Liver (tissue), 9 donors: ENCODE measurements around the gene ZNF577. TPM values are rescaled to one million over a fixed set of nuclear protein-coding genes. Genes with fewer than 3 reads are reported as not detected.

Experiments used
- DNase-seq: peaks from one replicate; pipeline ENCODE4 v3.0.0-alpha.2; 2017; ENCODE audit warnings: low spot score
- H3K27ac ChIP-seq, 2 donors: one replicate each; pipeline ENCODE4 v1.7.0; 2013; ENCODE audit warnings: inconsistent platforms in 2 of 2, low read length in 2 of 2, control low read depth in 1 of 2, low read depth in 1 of 2, mild to moderate bottlenecking in 1 of 2
- H3K27me3 ChIP-seq, 4 donors: one replicate each; pipeline versions ENCODE4 v1.6.1 to v1.7.0; 2013; ENCODE audit warnings: low read length in 3 of 4, inconsistent platforms in 1 of 4, mild to moderate bottlenecking in 1 of 4, moderate library complexity in 1 of 4; ENCODE audit not compliant: control insufficient read depth in 4 of 4, insufficient read depth in 4 of 4
- H3K36me3 ChIP-seq, 4 donors: one replicate each; pipeline versions ENCODE4 v1.6.1 to v1.7.0; 2013; ENCODE audit warnings: low read length in 3 of 4, mild to moderate bottlenecking in 3 of 4, low read depth in 1 of 4, moderate library complexity in 1 of 4; ENCODE audit not compliant: control insufficient read depth in 4 of 4, insufficient read depth in 3 of 4
- H3K4me1 ChIP-seq, 4 donors: one replicate each; pipeline versions ENCODE4 v1.6.1 to v1.7.0; 2013; ENCODE audit warnings: low read length in 3 of 4, mild to moderate bottlenecking in 3 of 4, moderate library complexity in 1 of 4; ENCODE audit not compliant: control insufficient read depth in 4 of 4, insufficient read depth in 4 of 4
- H3K4me3 ChIP-seq, 3 donors: one replicate each; pipeline versions ENCODE4 v1.6.1 to v1.7.0; 2013; ENCODE audit warnings: low read length in 3 of 3, control low read depth in 1 of 3, low read depth in 1 of 3, mild to moderate bottlenecking in 1 of 3
- H3K9ac ChIP-seq, 2 donors: one replicate each; pipeline ENCODE4 v1.7.0; 2013; ENCODE audit warnings: low read length in 2 of 2, mild to moderate bottlenecking in 2 of 2, moderate library complexity in 2 of 2, control low read depth in 1 of 2, low read depth in 1 of 2
- H3K9me3 ChIP-seq, 4 donors: one replicate each; pipeline versions ENCODE4 v1.6.1 to v1.7.0; 2013; ENCODE audit warnings: low read length in 3 of 4; ENCODE audit not compliant: control insufficient read depth in 4 of 4
- ATF3 ChIP-seq: IDR thresholded peaks from 2 replicates; pipeline ENCODE4 v1.6.1; 2016; ENCODE audit warnings: antibody characterized with exemption
- CTCF ChIP-seq: fragments of 150-350 bp; IDR thresholded peaks from 2 replicates; pipeline ENCODE4 v1.5.1; 2017; ENCODE audit warnings: improper control_type of control experiment, low read depth, low read length; ENCODE audit not compliant: missing input control
- EGR1 ChIP-seq, 2 donors: IDR thresholded peaks; 2 replicates each; pipeline ENCODE4 v1.6.1; 2016 to 2018; ENCODE audit warnings: antibody characterized with exemption in 2 of 2, low read depth in 2 of 2
- FOXA1 ChIP-seq: IDR thresholded peaks from 2 replicates; pipeline ENCODE4 v1.6.1; 2016; ENCODE audit warnings: antibody characterized with exemption
- FOXA2 ChIP-seq: IDR thresholded peaks from 2 replicates; pipeline ENCODE4 v1.6.1; 2016; ENCODE audit warnings: antibody characterized with exemption
- GABPA ChIP-seq, 2 donors: IDR thresholded peaks in 1 of 2; conservative IDR thresholded peaks in 1 of 2; 2 replicates each; pipeline ENCODE4 v1.6.1; 2016; ENCODE audit warnings: antibody characterized with exemption in 2 of 2, mild to moderate bottlenecking in 1 of 2, moderate library complexity in 1 of 2
- HNF4A ChIP-seq, 2 donors: conservative IDR thresholded peaks; 2 replicates each; pipeline ENCODE4 v1.6.1; 2016; ENCODE audit warnings: antibody characterized with exemption in 2 of 2, mild to moderate bottlenecking in 2 of 2
- HNF4G ChIP-seq: IDR thresholded peaks from 2 replicates; pipeline ENCODE4 v1.6.1; 2016; ENCODE audit warnings: antibody characterized with exemption
- JUND ChIP-seq, 2 donors: IDR thresholded peaks; 2 replicates each; pipeline ENCODE4 v1.6.1; 2016; ENCODE audit warnings: antibody characterized with exemption in 2 of 2
- MAX ChIP-seq: IDR thresholded peaks from 2 replicates; pipeline ENCODE4 v1.6.1; 2016; ENCODE audit warnings: antibody characterized with exemption
- NR2F2 ChIP-seq: IDR thresholded peaks from 2 replicates; pipeline ENCODE4 v1.6.1; 2016; ENCODE audit warnings: antibody characterized with exemption
- RAD21 ChIP-seq, 2 donors: IDR thresholded peaks; 2 replicates each; pipeline ENCODE4 v1.6.1; 2016; ENCODE audit warnings: antibody characterized with exemption in 2 of 2, mild to moderate bottlenecking in 2 of 2
- REST ChIP-seq: IDR thresholded peaks from 2 replicates; pipeline ENCODE4 v1.6.1; 2016; ENCODE audit warnings: antibody characterized with exemption, mild to moderate bottlenecking
- RXRA ChIP-seq, 2 donors: IDR thresholded peaks; 2 replicates each; pipeline ENCODE4 v1.6.1; 2017 to 2018; ENCODE audit warnings: antibody characterized with exemption in 2 of 2, mild to moderate bottlenecking in 1 of 2
- SP1 ChIP-seq: IDR thresholded peaks from 2 replicates; pipeline ENCODE4 v1.6.1; 2018; ENCODE audit warnings: antibody characterized with exemption, mild to moderate bottlenecking
- TAF1 ChIP-seq: conservative IDR thresholded peaks from 2 replicates; pipeline ENCODE4 v1.6.1; 2016; ENCODE audit warnings: antibody characterized with exemption, mild to moderate bottlenecking
- YY1 ChIP-seq: IDR thresholded peaks from 2 replicates; pipeline ENCODE4 v1.6.1; 2016; ENCODE audit warnings: antibody characterized with exemption, mild to moderate bottlenecking
- ZBTB33 ChIP-seq: IDR thresholded peaks from 2 replicates; pipeline ENCODE4 v1.6.1; 2016; ENCODE audit warnings: antibody characterized with exemption
- WGBS: extraction: QIAGEN DNeasy Blood & Tissue Kit; methylation state at CpG from one replicate; pipeline ENCODE4 v1.1.7; 2013; 5-methylcytosine and 5-hydroxymethylcytosine counted together
- polyA plus RNA-seq, 2 donors: library from polyadenylated mRNA; stranded (reverse) in 1 of 2; unstranded in 1 of 2; fragments of 200-250 nt in 1 of 2; fragments of >200 nt in 1 of 2; fragmentation: Nextera tagmentation in 1 of 2; extraction: Ambion mirVana in 1 of 2; gene quantifications; one replicate each; pipeline versions ENCODE4 v1.2.1 to v1.2.3, GENCODE V29; 2013 to 2015
- total RNA-seq, 2 donors: library from RNA; depleted of rRNA; stranded (reverse); fragments of >200 nt; gene quantifications; one replicate each; pipeline ENCODE4 v1.2.3, GENCODE V29; 2014
- donor health status: healthy.
- donor health status: healthy.
- donor health status: healthy.
- donor health status: healthy.
- donor health status: healthy.

Gene ZNF577
- total and polyA plus RNA-seq, 4 donors: 2.0 to 5.4 (median 2.8) TPM

GRCh38 chr19:51830274-51830673, 57.5 kb downstream of the ZNF577 start:
- H3K27ac ChIP-seq: no peak overlapping the region
- peaks cover 0 to 4% (median 0%) of the 10 kb centered on the region in 4 donors for H3K36me3 ChIP-seq
- no peak for DNase-seq
- H3K9ac ChIP-seq: no peak overlapping the region
- no peaks in the 10 kb centered on the region for H3K4me1 ChIP-seq
- 70% methylated on average over 2 of the region's 2 CpGs for WGBS
- peaks cover 9 to 32% (median 22%) of the 10 kb centered on the region in 4 donors for H3K9me3 ChIP-seq
- no peaks in the 10 kb centered on the region for H3K27me3 ChIP-seq
- no peak overlapping the region for H3K4me3 ChIP-seq
- TF ChIP-seq ATF3: no peak
- peak; percentile 32 for TF ChIP-seq CTCF
- peak; percentile 61 to 71 for TF ChIP-seq RAD21 (IDR thresholded peaks at IDR 0.05)
- no peak for TF ChIP-seq JUND (IDR thresholded peaks at IDR 0.05)

GRCh38 chr19:51824281-51825005, 63.3 kb downstream of the ZNF577 start:
- DNase-seq: no peak
- H3K27ac ChIP-seq: peak overlapping the region in 1 of 2 donors; percentile 49
- H3K9ac ChIP-seq: no peak overlapping the region
- H3K9me3 ChIP-seq: peaks cover 9 to 35% (median 32%) of the 10 kb centered on the region in 4 donors
- peak overlapping the region in 1 of 3 donors; percentile 23 for H3K4me3 ChIP-seq
- H3K36me3 ChIP-seq: peaks cover 0 to 4% (median 0%) of the 10 kb centered on the region in 4 donors
- WGBS: 82% methylated on average over 13 of the region's 13 CpGs
- no peaks in the 10 kb centered on the region for H3K27me3 ChIP-seq
- no peaks in the 10 kb centered on the region for H3K4me1 ChIP-seq
- no peak for TF ChIP-seq ATF3
- no peak for TF ChIP-seq MAX
- TF ChIP-seq SP1: no peak
- TF ChIP-seq TAF1: no peak
- no peak for TF ChIP-seq CTCF
- TF ChIP-seq REST: no peak
- no peak for TF ChIP-seq HNF4A (conservative IDR thresholded peaks at IDR 0.05)
- TF ChIP-seq NR2F2: no peak
- no peak for TF ChIP-seq YY1
- no peak for TF ChIP-seq HNF4G
- TF ChIP-seq RXRA (IDR thresholded peaks at IDR 0.05): no peak
- TF ChIP-seq RAD21 (IDR thresholded peaks at IDR 0.05): no peak
- no peak for TF ChIP-seq ZBTB33
- no peak for TF ChIP-seq GABPA (IDR thresholded peaks at IDR 0.05 in 1 of 2, conservative IDR thresholded peaks at IDR 0.05 in 1 of 2)
- no peak for TF ChIP-seq FOXA1
- no peak for TF ChIP-seq FOXA2
- TF ChIP-seq EGR1 (IDR thresholded peaks at IDR 0.05; ENCODE audit: low read depth in 2 of 2): no peak
- no peak for TF ChIP-seq JUND (IDR thresholded peaks at IDR 0.05)
